GM21619 (cell line): ENCODE measurements around the gene RAB1B.
"Not testable (repeated sequence)": the region's sequence is repeated elsewhere in the genome, so short reads cannot be mapped to it uniquely, and the experiment has no call there.

Source experiments
- ATAC-seq: cut with Tn5 transposase; IDR thresholded peaks from one replicate; pipeline ENCODE4 v1.9.1; 2021; ENCODE audit not compliant: unreplicated experiment

Gene RAB1B

DNA sequence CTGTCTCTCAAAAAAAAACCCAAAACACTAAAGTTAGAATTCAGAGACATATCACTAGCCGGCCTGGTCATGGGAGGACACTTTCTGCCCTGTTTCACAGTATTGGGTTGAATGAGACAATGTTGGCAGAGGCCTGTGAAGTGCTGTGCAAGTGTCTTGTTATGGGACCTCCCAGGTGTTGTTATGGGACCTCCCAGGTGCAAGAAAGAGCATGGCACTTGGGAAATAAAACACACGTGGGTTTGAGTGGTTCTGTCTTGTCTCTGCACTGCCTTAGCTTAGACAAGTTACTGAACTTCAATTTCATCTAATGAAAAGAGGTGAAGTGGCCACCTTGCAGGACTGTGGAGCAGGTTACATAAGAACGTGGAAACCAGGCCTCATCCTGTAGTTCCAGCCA, 28.9 kb upstream of the RAB1B start:
- no peak for ATAC-seq

DNA sequence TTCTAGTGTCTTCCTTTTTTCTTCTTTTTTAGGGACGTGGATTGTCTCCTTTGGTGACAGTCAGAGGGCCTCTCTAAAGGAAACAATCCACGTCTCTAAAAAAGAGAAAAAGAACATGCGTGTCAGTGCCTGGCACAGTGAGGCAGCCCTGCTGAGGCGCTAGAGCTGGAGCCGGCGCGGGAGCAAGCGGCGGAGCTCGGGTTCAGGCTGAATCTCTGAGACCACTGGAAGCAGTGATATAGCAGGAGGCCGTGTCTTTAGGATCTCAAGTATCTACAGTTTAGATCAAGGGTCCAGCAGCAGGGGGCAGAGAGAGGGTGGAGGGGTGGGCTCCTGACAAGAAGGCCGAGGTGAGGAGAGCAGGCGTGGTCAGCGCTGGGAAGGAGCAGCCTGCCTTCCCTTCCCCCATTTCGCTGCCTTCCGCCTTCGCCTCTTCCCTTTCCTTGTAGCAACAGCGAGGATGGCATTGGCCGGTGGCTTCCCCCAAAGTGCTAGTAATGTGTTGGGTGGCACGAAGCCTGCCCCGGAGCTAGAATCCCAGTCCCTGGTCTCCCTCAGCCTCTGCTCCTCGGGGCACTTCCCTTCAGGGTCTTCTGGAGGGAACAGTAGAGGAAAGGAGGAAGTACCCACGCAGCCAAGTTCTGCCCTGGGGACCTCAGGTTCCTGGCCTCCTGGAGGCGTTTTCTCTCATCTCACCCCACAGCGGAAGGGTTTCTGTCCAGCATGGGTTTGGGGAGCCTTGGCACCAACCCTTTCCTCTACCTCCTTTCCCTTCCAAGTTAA, 28.2 kb upstream of the RAB1B start:
- no peak for ATAC-seq

DNA sequence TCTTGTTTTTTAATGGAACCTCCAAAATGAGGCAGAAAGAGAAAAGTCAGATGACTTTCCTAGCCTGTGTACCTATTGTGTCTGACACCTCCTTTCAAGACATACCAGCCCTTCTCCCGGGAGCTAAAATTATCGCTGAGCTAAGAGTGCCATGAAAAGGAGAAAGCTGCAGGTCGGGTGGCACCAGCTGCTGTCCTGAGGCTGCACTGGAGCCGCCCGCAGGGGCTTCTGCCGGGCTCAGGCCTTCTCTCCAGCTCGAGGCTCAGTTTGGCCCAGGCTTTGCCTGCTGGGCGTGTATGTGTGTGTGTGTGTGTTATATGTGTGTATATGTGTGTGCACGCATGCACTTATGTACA, 27.7 kb upstream of the RAB1B start:
- no peak for ATAC-seq

DNA sequence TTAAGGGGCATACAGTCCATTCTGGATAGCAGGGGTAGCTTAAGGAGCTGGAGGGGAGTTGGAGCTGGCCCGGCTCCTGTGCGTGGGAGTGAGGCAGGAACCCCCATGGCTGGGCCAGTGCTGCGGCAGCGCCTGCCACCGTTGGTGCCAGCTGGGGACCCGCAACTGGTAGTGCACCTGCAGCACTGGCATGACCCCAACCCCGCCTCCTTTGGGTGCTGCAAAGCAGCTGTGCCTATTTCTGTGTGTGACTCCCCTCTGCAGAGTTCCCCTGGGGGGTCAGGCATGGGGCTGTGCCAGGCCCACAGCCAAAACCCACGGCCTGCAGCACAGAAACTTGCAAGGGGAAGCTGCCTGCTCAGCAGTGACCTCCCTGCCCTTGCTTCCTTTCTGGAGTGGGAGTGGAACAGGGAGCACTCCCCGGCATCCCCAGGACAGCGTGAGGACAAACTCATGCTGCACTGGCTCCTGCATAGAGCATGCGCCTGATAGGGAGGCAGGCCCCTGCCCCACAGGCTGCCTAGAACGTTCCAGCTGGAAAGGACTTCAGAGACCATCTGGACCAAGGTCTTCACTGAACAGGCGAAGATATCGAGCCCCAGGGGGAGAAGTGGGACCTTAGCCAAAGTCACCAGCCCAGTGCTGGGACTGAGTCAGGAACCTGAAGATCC, 26.2 kb upstream of the RAB1B start:
- no peak for ATAC-seq

DNA sequence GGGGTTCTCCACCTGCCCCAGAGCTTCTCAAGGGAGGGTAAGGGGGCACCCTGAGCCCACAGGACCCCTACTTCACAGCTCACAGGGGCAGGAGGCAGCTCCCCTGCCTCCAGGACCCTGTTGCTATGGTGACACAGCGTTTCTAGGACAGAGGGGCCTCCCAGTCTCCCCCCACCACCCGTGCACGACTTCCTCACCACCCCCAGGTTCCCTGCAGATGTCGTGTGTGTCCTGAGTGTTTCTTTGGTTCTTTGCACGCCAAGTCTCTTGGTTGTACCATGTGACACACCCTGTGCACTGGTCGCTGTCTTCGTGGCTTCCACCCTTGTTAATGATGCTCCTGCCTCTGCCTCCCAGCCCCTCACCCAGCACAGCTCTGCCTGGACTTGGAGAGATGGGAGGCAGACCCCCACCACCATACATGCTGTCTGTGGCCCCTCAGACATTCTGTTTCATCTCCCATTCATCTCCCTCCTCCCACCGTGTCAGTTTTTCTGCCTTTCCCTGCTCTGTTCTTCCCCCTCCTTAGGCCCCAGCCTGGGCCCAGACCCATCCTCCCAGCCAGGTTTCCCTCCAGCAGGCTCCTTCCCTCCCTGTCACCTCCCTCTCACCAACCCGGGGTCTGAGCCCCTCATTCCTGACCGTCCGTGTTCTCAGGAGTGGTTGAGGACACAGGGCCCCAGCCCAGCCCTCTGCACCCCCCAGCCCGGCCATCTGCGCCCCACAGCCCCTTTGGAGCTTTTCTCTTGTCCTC, 24.5 kb upstream of the RAB1B start:
- no peak for ATAC-seq

DNA sequence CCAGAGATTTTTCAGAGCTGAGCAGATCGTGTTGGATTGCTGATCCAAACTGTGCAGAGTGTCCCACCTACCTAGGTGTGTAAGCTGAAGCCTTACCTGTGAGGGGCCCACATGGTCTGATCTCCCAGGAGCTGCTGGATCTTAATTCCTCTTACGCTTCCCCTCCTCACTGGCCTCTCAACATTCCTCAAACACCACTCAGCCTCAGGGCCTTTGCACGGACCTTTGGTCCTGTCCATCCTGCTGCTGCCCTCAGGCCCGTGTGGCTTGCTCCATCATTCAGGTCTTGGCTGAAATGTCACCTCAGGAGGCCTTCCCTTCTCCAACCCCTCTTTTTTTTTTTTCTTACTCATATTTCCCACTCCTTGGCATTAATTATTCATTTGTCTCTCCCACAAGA, 21.1 kb upstream of the RAB1B start:
- ATAC-seq: no peak

DNA sequence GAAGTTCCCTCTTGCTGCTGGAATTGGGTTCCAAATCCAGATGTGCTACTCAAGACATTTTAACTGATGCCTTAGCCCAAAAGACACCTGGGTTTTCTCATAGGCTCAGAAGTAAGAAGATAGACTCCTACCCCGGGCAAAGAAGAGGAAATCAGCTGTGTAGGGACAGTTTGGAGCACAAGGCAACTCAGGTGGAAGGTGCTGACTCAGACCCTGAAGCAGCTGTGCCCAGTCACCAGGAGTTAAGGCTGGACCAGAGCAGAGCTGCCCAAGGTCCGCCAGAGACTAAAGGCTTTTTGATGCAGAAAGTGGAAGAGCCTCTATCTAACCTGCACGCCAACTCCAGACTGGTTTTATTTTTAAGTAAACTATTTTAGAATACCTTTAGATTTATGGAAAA, 20.6 kb upstream of the RAB1B start:
- ATAC-seq: no peak

DNA sequence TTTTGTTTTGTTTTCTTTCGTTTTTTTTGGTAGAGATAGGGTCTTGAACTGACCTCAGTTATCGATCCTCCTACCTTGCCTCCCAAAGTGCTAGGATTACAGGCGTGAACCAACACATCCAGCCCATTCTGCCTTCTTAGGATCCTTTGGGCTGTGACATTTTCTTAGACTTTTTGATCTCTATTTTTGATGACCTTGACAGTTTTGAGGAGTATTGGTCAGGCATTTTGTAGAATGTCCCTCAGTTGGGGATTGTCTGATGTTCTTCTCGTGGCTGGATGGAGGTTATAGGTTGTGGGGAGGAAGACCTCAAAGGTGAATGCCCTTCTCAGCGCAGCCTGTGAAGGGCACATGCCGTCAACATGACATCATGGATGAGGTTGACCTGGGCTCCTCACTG, 19.5 kb upstream of the RAB1B start:
- ATAC-seq: no peak

DNA sequence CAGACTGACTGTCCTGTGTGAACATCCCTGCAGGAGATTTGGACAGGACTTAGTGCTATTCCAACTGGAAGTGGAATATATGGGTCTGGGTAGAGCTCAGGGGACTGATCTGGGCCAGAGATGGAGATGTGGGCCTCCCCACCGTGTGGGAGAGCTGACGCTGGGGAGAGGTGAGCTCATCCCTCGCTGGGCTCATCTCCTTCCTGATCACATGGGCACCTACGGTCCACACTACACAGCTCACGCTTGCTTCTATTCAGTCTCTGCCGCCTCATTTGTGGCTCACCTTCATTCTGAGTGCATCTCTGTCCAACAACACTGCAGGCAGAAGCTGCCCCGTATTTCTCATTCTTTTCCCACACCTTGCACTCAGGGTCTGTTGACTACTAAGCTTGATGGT, 16.6 kb upstream of the RAB1B start:
- no peak for ATAC-seq

DNA sequence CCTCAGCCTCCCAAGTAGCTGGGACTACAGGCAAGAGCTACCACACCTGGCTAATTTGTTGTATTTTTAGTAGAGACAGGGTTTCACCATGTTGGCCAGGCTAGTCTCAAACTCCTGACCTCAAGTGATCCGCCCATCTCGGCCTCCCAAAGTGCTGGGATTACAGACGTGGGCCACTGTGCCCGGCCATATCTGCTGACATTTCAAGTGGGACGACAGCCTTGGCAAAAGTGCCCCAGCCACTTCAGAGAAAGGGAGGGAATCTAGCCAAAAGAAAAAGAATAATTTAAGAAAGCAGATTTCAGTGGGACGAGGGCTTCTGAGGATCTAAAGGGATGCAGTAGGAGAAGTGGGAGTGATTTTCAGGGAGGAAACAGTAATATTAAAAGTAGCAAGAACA, 15.4 kb upstream of the RAB1B start:
- not testable (repeated sequence) for ATAC-seq

DNA sequence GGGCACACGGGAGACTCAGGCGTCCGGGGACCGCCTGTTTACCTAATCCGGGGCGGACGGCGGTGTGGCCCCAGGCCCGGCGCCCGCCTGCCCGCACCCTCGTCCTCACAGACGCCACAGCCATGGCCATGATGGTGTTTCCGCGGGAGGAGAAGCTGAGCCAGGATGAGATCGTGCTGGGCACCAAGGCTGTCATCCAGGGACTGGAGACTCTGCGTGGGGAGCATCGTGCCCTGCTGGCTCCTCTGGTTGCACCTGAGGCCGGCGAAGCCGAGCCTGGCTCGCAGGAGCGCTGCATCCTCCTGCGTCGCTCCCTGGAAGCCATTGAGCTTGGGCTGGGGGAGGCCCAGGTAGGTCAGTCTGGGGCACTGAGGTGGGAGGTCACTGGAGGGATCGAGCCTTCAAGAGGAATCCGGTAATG, 10.0 kb upstream of the RAB1B start:
- ATAC-seq: no peak

DNA sequence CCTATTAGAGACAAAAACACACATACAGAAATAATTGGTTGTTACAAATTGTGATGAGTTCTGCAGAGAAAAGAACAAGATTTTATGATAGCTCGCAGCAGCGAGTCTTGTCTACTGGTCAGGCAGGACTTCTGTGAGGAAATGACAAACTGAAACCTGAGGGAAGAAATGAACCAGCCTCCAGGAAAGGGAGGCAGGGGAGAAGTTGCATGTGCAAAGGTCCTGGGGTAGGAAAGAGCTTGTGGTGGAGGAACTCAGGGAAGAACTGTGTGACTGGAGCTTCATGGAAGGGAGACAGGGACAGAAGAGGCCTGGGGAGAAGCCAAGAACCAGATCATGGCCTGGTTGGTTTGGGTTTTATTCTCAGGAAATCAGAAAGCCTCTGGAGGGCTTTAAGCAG, 9.2 kb upstream of the RAB1B start:
- no peak for ATAC-seq

DNA sequence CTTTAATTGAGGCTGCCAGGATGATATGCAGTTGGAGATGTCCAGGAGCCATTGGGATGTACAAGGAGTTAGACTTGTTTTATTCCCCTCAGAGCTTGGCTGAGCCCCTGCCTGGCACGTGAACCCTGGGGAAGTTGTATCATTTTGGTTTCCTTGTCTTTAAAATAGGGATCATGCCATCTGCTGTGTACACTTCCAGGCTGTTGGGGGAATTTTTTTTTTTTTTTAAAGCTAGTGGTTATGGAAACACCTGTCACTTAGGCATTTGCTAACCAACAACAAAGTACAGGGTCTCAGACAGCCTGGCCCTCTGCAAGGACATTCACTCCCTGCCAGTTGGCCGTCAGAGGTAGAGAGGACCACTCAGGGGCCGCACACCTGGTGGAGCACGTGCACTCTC, 8.5 kb upstream of the RAB1B start:
- ATAC-seq: no peak

DNA sequence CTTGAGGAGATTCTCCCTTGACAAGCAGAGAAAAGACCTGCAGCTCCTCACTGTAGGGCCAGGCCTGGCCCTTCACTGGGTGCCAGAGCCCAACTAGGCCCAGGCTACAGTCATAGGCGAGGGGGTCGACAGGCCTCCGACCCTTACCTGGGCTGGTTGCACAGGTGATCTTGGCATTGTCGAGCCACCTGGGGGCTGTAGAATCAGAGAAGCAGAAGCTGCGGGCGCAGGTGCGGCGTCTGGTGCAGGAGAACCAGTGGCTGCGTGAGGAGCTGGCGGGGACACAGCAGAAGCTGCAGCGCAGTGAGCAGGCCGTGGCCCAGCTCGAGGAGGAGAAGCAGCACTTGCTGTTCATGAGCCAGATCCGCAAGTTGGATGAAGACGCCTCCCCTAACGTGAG, 6.9 kb upstream of the RAB1B start:
- no peak for ATAC-seq

DNA sequence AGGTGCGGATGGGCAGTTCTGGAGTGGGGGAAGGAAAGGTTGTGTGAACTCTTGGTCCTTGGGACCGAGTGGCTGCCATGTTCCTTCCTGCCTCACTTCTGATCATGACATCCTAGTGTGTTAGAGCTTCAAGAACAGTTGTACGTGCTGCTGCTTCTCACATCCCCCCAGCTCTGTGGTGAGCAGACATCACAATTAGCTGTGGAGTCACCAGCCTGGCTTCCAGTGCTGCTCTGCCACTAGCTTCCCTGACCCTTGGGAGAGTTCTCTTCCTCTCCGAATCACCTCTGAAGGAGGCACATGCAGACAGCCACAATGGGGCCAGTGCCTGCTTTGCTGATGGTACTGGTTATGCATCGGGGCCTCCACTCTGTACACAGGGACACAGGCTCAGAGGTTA, 6.2 kb upstream of the RAB1B start:
- no peak for ATAC-seq

DNA sequence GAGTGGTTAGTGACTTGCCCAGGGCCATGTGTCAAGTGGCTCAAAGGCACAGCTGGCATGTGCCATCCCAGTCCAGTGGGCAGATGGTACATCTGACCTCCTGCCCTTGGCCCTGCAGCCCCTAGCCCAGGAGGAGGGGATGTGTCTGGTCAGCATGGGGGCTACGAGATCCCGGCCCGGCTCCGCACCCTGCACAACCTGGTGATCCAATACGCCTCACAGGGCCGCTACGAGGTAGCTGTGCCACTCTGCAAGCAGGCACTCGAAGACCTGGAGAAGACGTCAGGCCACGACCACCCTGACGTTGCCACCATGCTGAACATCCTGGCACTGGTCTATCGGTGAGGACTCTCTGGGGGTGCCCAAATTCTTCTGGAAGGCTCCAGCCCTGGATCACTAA, 5.7 kb upstream of the RAB1B start:
- ATAC-seq: no peak

DNA sequence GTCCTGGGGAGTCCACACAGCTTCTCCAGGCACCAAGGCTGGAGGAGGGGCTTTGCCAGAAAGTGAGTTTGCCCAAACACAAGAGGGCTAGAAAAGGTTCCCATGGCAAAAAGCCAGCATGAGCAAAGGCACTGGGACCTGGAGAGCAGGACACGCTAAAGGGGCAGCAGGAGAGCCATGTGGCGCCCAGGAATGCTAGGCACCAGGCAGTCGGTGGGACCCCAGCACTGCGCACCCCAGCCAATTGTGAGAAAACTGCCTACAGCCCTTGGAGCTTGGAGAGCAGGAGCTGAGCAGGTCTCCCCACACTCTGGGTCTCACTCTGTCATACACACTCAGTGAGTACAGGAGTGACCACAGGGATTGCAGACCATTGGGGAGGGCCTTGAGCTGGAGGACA, 5.2 kb upstream of the RAB1B start:
- no peak for ATAC-seq

DNA sequence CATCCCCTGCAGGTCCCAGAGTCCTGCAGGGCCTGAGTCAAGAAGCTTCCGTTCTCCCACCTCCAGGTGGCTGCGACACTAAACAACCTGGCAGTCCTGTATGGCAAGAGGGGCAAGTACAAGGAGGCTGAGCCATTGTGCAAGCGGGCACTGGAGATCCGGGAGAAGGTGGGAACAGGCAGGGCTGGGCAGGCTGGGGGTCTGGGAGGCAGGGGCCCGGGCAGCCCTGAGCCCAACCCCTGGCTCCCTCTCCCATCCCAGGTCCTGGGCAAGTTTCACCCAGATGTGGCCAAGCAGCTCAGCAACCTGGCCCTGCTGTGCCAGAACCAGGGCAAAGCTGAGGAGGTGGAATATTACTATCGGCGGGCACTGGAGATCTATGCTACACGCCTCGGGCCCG, 4.7 kb upstream of the RAB1B start:
- ATAC-seq: no peak

DNA sequence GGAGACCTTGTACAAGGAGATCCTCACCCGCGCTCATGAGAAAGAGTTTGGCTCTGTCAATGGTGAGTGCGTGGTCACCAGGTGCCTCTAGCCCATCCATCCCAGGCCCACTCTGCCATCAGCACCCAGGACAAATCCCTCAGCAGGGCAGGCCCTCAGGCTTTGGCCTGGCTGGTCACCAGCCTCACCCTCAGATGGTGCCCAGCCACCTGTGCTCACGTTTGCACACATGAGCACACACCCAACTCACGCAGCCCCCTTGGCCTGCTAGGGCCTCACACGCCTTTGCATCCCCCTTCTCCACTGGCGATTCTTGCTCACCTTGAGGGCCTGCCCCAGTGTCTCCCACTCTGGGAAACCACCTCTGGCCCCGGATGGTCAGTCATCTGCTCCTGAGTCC, 4.1 kb upstream of the RAB1B start:
- ATAC-seq: no peak

DNA sequence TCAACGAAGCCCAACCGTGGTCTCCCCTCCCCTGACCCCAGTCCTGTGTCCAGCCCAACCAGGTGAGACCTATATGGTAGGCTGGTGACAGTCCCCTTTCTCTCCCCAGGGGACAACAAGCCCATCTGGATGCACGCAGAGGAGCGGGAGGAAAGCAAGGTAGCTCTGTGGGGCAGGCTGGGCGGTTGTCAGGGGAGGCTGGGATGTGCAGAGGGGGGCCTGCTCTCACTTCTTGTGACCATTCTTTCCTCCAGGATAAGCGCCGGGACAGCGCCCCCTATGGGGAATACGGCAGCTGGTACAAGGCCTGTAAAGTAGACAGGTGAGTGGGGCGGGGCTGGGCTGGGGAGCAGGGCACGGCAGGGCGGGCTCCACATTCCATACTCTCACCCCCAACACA, 3.5 kb upstream of the RAB1B start:
- no peak for ATAC-seq

DNA sequence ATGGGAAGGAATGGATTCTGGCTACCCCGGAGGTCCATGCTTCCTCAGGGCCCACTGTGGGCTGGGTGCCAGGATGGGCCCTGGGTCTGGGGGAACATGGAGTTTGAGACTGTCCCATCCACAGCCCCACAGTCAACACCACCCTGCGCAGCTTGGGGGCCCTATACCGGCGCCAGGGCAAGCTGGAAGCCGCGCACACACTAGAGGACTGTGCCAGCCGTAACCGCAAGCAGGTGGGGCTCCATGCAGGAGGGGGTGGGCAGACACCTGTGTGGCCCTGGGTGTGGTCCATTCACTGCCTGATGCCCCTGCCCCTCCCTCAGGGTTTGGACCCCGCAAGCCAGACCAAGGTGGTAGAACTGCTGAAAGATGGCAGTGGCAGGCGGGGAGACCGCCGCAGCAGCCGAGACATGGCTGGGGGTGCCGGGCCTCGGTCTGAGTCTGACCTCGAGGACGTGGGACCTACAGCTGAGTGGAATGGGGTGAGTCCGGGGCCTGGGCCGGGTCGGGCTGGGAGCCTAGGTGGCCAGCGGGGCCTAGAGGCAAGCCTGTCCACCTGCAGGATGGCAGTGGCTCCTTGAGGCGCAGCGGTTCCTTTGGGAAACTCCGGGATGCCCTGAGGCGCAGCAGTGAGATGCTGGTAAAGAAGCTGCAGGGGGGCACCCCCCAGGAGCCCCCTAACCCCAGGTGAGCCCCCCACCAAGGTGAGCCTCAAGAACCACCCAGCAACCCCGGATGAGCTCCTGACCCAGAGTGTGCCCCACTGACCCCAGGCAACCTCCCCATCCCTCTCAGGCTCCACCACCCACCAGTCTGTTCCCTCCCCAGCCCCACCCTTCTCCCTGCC, 2.7 kb upstream of the RAB1B start:
- no peak for ATAC-seq
